GM12878 (cell line): Measurements from ENCODE around the gene TOM1L1. TPM values are rescaled to one million over a fixed set of nuclear protein-coding genes. Genes with fewer than 3 reads are reported as not detected.

ENCODE experiments used
- ATAC-seq: fragments of 200-7000 bp; cut with Tn5 transposase; 3 replicates; pipeline ENCODE4 v1.9.1; 2020; ENCODE audit warnings: mild to moderate bottlenecking, moderate library complexity
- BruUV-seq: library from RNA; stranded (reverse); fragments of 400-500 nt; replicated peaks from 2 replicates; lab custom pipeline; 2021; lab: Mats Ljungman, UMichigan
- CTCF ChIA-PET: fragments of 300-600 bp; sonication (Branson Sonifier 250); formaldehyde crosslinking; extraction: SDS; loops from one replicate; lab custom pipeline; 2021; ENCODE audit warnings: inconsistent platforms; lab: Yijun Ruan, JAX
- POLR2A ChIA-PET: fragments of 350-600 bp; formaldehyde crosslinking; extraction: SDS; loops from one replicate; lab custom pipeline; 2021; ENCODE audit warnings: inconsistent platforms; lab: Charles Lee
- RAD21 ChIA-PET: fragments of 300-600 bp; sonication (Branson Sonifier 250); formaldehyde crosslinking; loops from one replicate; lab custom pipeline; 2023; ENCODE audit warnings: antibody characterized with exemption; ENCODE audit not compliant: unreplicated experiment; lab: Charles Lee
- SMC1A ChIA-PET: fragments of 300-600 bp; sonication (Branson Sonifier 250); formaldehyde crosslinking; loops from one replicate; lab custom pipeline; 2023; ENCODE audit not compliant: unreplicated experiment, uncharacterized antibody; lab: Charles Lee
- DNase-seq: peaks from one replicate; pipeline ENCODE4 v3.0.0-alpha.2; 2011; ENCODE audit warnings: low read depth, low spot score
- FAIRE-seq: peaks from 3 replicates; lab custom pipeline; 2011; peaks lifted over from hg19 to GRCh38; lab: Jason Lieb, UNC
- H2AFZ ChIP-seq: 2 replicates; pipeline ENCODE4 v1.6.0; 2011; ENCODE audit warnings: low read depth, low read length, control low read depth; ENCODE audit not compliant: control insufficient read depth
- H3K27ac ChIP-seq: 2 replicates; pipeline ENCODE4 v1.5.1; 2011; ENCODE audit warnings: control low read depth; ENCODE audit not compliant: control insufficient read depth, insufficient read depth
- H3K27me3 ChIP-seq, 2 experiments: replicated peaks in 1 of 2; 2 replicates each; pipeline versions ENCODE4 v1.6.0 to v1.6.1; 2011; ENCODE audit warnings: low read length in 1 of 2; ENCODE audit not compliant: control insufficient read depth in 2 of 2, insufficient read depth in 2 of 2
- H3K36me3 ChIP-seq, 2 experiments: 2 replicates each; pipeline ENCODE4 v1.5.1; 2011; ENCODE audit warnings: low read length in 1 of 2; ENCODE audit not compliant: control insufficient read depth in 2 of 2, insufficient read depth in 2 of 2
- H3K4me1 ChIP-seq: 2 replicates; pipeline ENCODE4 v1.6.1; 2011; ENCODE audit warnings: mild to moderate bottlenecking, low read length, moderate library complexity, mixed read lengths; ENCODE audit not compliant: control insufficient read depth, insufficient read depth
- H3K4me2 ChIP-seq: 2 replicates; pipeline ENCODE4 v1.6.0; 2011; ENCODE audit warnings: control low read depth; ENCODE audit not compliant: control insufficient read depth, insufficient read depth
- H3K4me3 ChIP-seq: fragments of 200-600 bp; sonication (generic); 2 replicates; pipeline ENCODE4 v1.5.1; 2016
- H3K79me2 ChIP-seq: 2 replicates; pipeline ENCODE4 v1.6.0; 2011; ENCODE audit warnings: low read length; ENCODE audit not compliant: control insufficient read depth, insufficient read depth
- H3K9ac ChIP-seq: 2 replicates; pipeline ENCODE4 v1.8.0; 2011; ENCODE audit warnings: low read length, control low read depth, mixed read lengths; ENCODE audit not compliant: control insufficient read depth, insufficient read depth
- H3K9me3 ChIP-seq: replicated peaks from 3 replicates; pipeline ENCODE4 v1.5.1; 2011; ENCODE audit warnings: mild to moderate bottlenecking, low read length; ENCODE audit not compliant: control insufficient read depth, insufficient read depth
- H4K20me1 ChIP-seq: 2 replicates; pipeline ENCODE4 v1.6.0; 2011; ENCODE audit not compliant: control insufficient read depth, insufficient read depth
- KLF5 ChIP-seq: fragments of 450-650 bp; IDR thresholded peaks from 2 replicates; pipeline ENCODE4 v1.6.1; 2014; ENCODE audit warnings: mild to moderate bottlenecking; ENCODE audit not compliant: partially characterized antibody
- NRF1 ChIP-seq: conservative IDR thresholded peaks from 2 replicates; pipeline ENCODE4 v1.6.1; 2011; ENCODE audit warnings: mild to moderate bottlenecking, low read depth, low read length, improper control_type of control experiment
- PAX8 ChIP-seq: fragments of 450-650 bp; IDR thresholded peaks from 2 replicates; pipeline ENCODE4 v1.6.1; 2017; ENCODE audit warnings: mild to moderate bottlenecking, moderate library complexity
- RFX5 ChIP-seq: IDR thresholded peaks from 2 replicates; pipeline ENCODE4 v1.6.1; 2011; ENCODE audit warnings: low read depth, low read length, improper control_type of control experiment
- SREBF2 ChIP-seq: IDR thresholded peaks from 2 replicates; pipeline ENCODE4 v1.6.1; 2012; ENCODE audit warnings: mild to moderate bottlenecking, low read length
- SUPT20H ChIP-seq: IDR thresholded peaks from 2 replicates; pipeline ENCODE4 v1.6.1; 2011; ENCODE audit warnings: low read depth, mild to moderate bottlenecking, low read length, moderate library complexity, borderline replicate concordance; ENCODE audit not compliant: control insufficient read depth
- SUZ12 ChIP-seq: fragments of 200-600 bp; sonication (generic); IDR thresholded peaks from one replicate; pipeline ENCODE4 v1.6.1; 2018; ENCODE audit warnings: antibody characterized with exemption, mild to moderate bottlenecking; ENCODE audit not compliant: unreplicated experiment
- WRNIP1 ChIP-seq: IDR thresholded peaks from 2 replicates; pipeline ENCODE4 v1.6.1; 2011; ENCODE audit warnings: low read depth, low read length, improper control_type of control experiment, borderline replicate concordance
- ZNF622 ChIP-seq: fragments of 450-650 bp; IDR thresholded peaks from 2 replicates; pipeline ENCODE4 v1.6.1; 2017; ENCODE audit warnings: mild to moderate bottlenecking, inconsistent platforms
- WGBS: methylation state at CpG from one replicate; pipeline ENCODE4 v1.1.6; 2016; ENCODE audit warnings: low lambda C conversion rate; ENCODE audit not compliant: insufficient replicate concordance, insufficient coverage; ENCODE audit errors: missing lambda C conversion rate; 5-methylcytosine and 5-hydroxymethylcytosine counted together
- in situ Hi-C: fragments of 300-500 bp; cut with MboI; formaldehyde crosslinking; loops from 9 replicates; pipeline ENCODE4 v1.14.3; 2018; ENCODE audit warnings: mixed read lengths
- intact Hi-C: fragments of 100-400 bp; cut with micrococcal nuclease; formaldehyde crosslinking; loops from one replicate; pipeline ENCODE4 v1.14.2; 2022; ENCODE audit not compliant: unreplicated experiment
- polyA plus RNA-seq, 11 experiments: library from polyadenylated mRNA; depleted of rRNA in 4 of 11; unstranded in 6 of 11; stranded (reverse) in 5 of 11; fragments of >200 nt; fragmentation: Nextera tagmentation in 4 of 11; fragmentation: Illumina TruSeq in 1 of 11; extraction: Ambion mirVana in 4 of 11; extraction: Trizol in 1 of 11; gene quantifications; 1 replicate in 1 of 11; 2 replicates in 10 of 11; pipeline versions ENCODE4 v1.2.1 to v1.2.3, GENCODE V29; 2011 to 2016; ENCODE audit warnings: inconsistent platforms in 2 of 11, missing spikeins in 2 of 11, low read depth in 1 of 11
- total RNA-seq, 4 experiments: library from RNA; depleted of rRNA in 3 of 4; stranded (reverse); fragments of >200 nt in 3 of 4; fragmentation: Illumina TruSeq in 1 of 4; extraction: Trizol in 1 of 4; gene quantifications; 2 replicates each; pipeline versions ENCODE4 v1.2.1 to v1.2.3, GENCODE V29; 2013 to 2021
- TF ChIP-seq, protein P1 (sequence below): fragments of 450-650 bp; IDR thresholded peaks from 2 replicates; pipeline ENCODE4 v1.6.1; 2017; ENCODE audit warnings: mild to moderate bottlenecking, moderate library complexity

TOM1L1 gene
- total and polyA plus RNA-seq, 10 of the 15 experiments (the other 5 are each of a cell fraction or from before 2014, with no cell fraction given): 1.9 to 8.8 (median 2.5) TPM

DNA sequence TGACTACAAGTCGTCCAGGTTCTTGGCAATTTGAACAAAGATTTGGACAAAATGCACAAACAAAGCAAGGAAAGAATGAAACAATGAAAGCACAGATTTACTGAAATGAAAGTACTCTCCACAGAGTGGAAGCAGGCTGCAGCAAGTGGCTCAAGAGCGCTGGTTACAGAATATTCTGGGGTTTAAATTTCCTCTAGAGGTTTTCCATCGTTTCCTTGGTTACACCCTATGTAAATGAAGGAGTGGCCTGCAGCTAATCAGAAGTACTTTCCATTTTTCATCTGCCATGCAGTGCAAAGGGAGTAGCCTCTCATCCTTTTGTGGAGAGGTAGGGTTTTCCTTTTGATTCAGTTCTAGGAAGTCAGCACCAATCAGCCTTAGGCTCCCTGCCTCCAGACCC lies 79.7 kb downstream of the TOM1L1 start:
- Histone ChIP-seq H3K27me3 (no peaks in the 10 kb centered on the region), H2AFZ (no peak overlapping the region), H3K4me2 (no peak overlapping the region), H3K4me1 (peaks cover 12% of the 10 kb centered on the region), H3K27ac (no peak overlapping the region), H3K36me3 (no peaks in the 10 kb centered on the region), H4K20me1 (no peaks in the 10 kb centered on the region), H3K9me3 (peaks cover 3% of the 10 kb centered on the region; the same call in 2 of the 3 replicates), H3K4me3 (no peak overlapping the region), H3K79me2 (no peaks in the 10 kb centered on the region), H3K9ac (no peak overlapping the region)
- CTCF ChIA-PET: interaction anchor here (1.8 kb wide), 1 partner anchor 314 kb away, joined by 5 read pairs; no protein-coding TSS in a partner anchor
- WGBS: 55% methylated on average over 3 of the region's 3 CpGs
- intact Hi-C loops: no loop called here
- RAD21 ChIA-PET: no interaction called here
- FAIRE-seq (no peak), DNase-seq (no peak), ATAC-seq (no peak)
- no TSS peak for BruUV-seq
- in situ Hi-C loops: no loop called here
- TF ChIP-seq ZNF622 (no peak), SUZ12 (no peak)
- POLR2A ChIA-PET: no interaction called here
- SMC1A ChIA-PET: interaction anchor here (0.9 kb wide), 1 partner anchor 13 kb away, joined by 3 read pairs; no protein-coding TSS in a partner anchor

DNA sequence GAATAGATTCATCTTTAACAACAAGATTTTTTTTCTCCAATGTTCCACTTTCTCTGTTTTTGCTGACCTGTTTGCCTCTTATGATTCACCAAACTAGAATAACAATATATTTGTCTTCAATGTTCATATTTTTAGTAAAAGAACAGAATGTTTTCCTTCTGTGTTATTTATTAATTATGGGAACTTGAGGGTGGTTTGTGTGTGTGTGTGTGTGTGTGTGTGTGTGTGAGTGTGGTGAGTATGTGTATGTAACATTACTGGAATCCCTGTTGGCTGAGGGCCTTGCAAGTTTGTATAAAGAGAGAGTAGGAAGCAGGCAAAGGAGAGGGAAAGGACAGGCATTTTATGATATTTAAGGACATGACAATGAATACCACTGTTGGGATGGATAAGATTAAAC lies 81.7 kb downstream of the TOM1L1 start:
- Histone ChIP-seq H3K9ac (no peak overlapping the region), H3K27ac (no peak overlapping the region), H3K4me1 (no peaks in the 10 kb centered on the region), H3K79me2 (no peaks in the 10 kb centered on the region), H3K36me3 (no peaks in the 10 kb centered on the region), H4K20me1 (no peaks in the 10 kb centered on the region), H3K4me3 (no peak overlapping the region), H3K4me2 (no peak overlapping the region), H3K9me3 (peaks cover 3% of the 10 kb centered on the region; the same call in 2 of the 3 replicates), H3K27me3 (no peaks in the 10 kb centered on the region), H2AFZ (no peak overlapping the region)
- no TSS peak for BruUV-seq
- CTCF ChIA-PET: interaction anchor here (1.3 kb wide), 1 partner anchor 11 kb away, joined by 3 read pairs; no protein-coding TSS in a partner anchor
- in situ Hi-C loops (no loop called here), intact Hi-C loops (no loop called here)
- no peak for FAIRE-seq
- POLR2A ChIA-PET: no interaction called here
- DNase-seq: no peak
- RAD21 ChIA-PET: interaction anchor here (1.1 kb wide), 1 partner anchor 8 kb away, joined by 3 read pairs; no protein-coding TSS in a partner anchor
- SMC1A ChIA-PET: interaction anchor here (0.7 kb wide), 1 partner anchor 9 kb away, joined by 3 read pairs; no protein-coding TSS in a partner anchor
- ATAC-seq: no peak
- TF ChIP-seq NRF1 (no peak), WRNIP1 (no peak), SUPT20H (no peak), PAX8 (no peak), KLF5 (no peak), SREBF2 (no peak), RFX5 (no peak)
- TF ChIP-seq, protein P1, sequence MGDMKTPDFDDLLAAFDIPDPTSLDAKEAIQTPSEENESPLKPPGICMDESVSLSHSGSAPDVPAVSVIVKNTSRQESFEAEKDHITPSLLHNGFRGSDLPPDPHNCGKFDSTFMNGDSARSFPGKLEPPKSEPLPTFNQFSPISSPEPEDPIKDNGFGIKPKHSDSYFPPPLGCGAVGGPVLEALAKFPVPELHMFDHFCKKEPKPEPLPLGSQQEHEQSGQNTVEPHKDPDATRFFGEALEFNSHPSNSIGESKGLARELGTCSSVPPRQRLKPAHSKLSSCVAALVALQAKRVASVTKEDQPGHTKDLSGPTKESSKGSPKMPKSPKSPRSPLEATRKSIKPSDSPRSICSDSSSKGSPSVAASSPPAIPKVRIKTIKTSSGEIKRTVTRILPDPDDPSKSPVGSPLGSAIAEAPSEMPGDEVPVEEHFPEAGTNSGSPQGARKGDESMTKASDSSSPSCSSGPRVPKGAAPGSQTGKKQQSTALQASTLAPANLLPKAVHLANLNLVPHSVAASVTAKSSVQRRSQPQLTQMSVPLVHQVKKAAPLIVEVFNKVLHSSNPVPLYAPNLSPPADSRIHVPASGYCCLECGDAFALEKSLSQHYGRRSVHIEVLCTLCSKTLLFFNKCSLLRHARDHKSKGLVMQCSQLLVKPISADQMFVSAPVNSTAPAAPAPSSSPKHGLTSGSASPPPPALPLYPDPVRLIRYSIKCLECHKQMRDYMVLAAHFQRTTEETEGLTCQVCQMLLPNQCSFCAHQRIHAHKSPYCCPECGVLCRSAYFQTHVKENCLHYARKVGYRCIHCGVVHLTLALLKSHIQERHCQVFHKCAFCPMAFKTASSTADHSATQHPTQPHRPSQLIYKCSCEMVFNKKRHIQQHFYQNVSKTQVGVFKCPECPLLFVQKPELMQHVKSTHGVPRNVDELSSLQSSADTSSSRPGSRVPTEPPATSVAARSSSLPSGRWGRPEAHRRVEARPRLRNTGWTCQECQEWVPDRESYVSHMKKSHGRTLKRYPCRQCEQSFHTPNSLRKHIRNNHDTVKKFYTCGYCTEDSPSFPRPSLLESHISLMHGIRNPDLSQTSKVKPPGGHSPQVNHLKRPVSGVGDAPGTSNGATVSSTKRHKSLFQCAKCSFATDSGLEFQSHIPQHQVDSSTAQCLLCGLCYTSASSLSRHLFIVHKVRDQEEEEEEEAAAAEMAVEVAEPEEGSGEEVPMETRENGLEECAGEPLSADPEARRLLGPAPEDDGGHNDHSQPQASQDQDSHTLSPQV: no peak
